H9 (cell line): ENCODE data around the gene HM13. TPM values are rescaled to one million over a fixed set of nuclear protein-coding genes. Genes with fewer than 3 reads are reported as not detected.

Experiments
- DNase-seq: peaks from one replicate; pipeline ENCODE4 v3.0.0-alpha.2; 2017
- H2AFZ ChIP-seq: one replicate; pipeline ENCODE4 v1.6.1; 2013; ENCODE audit warnings: mild to moderate bottlenecking, low read length, control low read depth, moderate library complexity
- H2AK5ac ChIP-seq: 2 replicates; pipeline ENCODE4 v1.6.1; 2013; ENCODE audit warnings: low read length, control low read depth, mixed read lengths; ENCODE audit not compliant: insufficient read length
- H2BK120ac ChIP-seq: one replicate; pipeline ENCODE4 v1.6.1; 2013; ENCODE audit warnings: low read depth, mild to moderate bottlenecking, low read length, control low read depth, inconsistent platforms; ENCODE audit not compliant: poor library complexity, severe bottlenecking
- H2BK12ac ChIP-seq: 2 replicates; pipeline ENCODE4 v1.6.1; 2013; ENCODE audit warnings: low read length, control low read depth, mixed read lengths, low read depth; ENCODE audit not compliant: insufficient read length
- H2BK15ac ChIP-seq: 2 replicates; pipeline ENCODE4 v1.6.1; 2013; ENCODE audit warnings: low read depth, low read length, control low read depth
- H2BK20ac ChIP-seq: one replicate; pipeline ENCODE4 v1.6.1; 2013; ENCODE audit warnings: low read depth, mild to moderate bottlenecking, low read length, control low read depth, inconsistent platforms; ENCODE audit not compliant: poor library complexity, severe bottlenecking
- H2BK5ac ChIP-seq: 2 replicates; pipeline ENCODE4 v1.6.1; 2013; ENCODE audit warnings: low read length, control low read depth, mixed read lengths; ENCODE audit not compliant: insufficient read length
- H3K14ac ChIP-seq: 2 replicates; pipeline ENCODE4 v1.6.1; 2013; ENCODE audit warnings: low read length, control low read depth; ENCODE audit not compliant: insufficient read depth
- H3K18ac ChIP-seq: 2 replicates; pipeline ENCODE4 v1.6.1; 2013; ENCODE audit warnings: low read depth, mild to moderate bottlenecking, mixed read lengths, low read length, control low read depth; ENCODE audit not compliant: insufficient read length
- H3K23ac ChIP-seq: 2 replicates; pipeline ENCODE4 v1.6.1; 2013; ENCODE audit warnings: low read length, control low read depth, mixed read lengths, low read depth; ENCODE audit not compliant: insufficient read length
- H3K23me2 ChIP-seq: 2 replicates; pipeline ENCODE4 v1.6.1; 2013; ENCODE audit warnings: low read depth, mild to moderate bottlenecking, mixed read lengths, low read length, control low read depth; ENCODE audit not compliant: insufficient read length, poor library complexity, severe bottlenecking
- H3K27ac ChIP-seq: 2 replicates; pipeline ENCODE4 v1.5.1; 2013; ENCODE audit warnings: low read length, control low read depth, mixed read lengths, low read depth; ENCODE audit not compliant: insufficient read length
- H3K27me3 ChIP-seq: 2 replicates; pipeline ENCODE4 v1.6.1; 2013; ENCODE audit warnings: low read length, control low read depth, inconsistent platforms; ENCODE audit not compliant: insufficient read depth
- H3K4ac ChIP-seq: 2 replicates; pipeline ENCODE4 v1.6.1; 2013; ENCODE audit warnings: low read depth, mild to moderate bottlenecking, control low read depth, inconsistent platforms, low read length, moderate library complexity
- H3K4me1 ChIP-seq: 2 replicates; pipeline ENCODE4 v1.6.1; 2013; ENCODE audit warnings: low read length, control low read depth, inconsistent platforms; ENCODE audit not compliant: insufficient read depth
- H3K4me2 ChIP-seq: 2 replicates; pipeline ENCODE4 v1.6.1; 2013; ENCODE audit warnings: low read length, control low read depth, mixed read lengths; ENCODE audit not compliant: insufficient read length, insufficient read depth
- H3K56ac ChIP-seq: 2 replicates; pipeline ENCODE4 v1.6.1; 2013; ENCODE audit warnings: low read depth, mild to moderate bottlenecking, mixed read lengths, low read length, control low read depth; ENCODE audit not compliant: insufficient read length
- H3K79me1 ChIP-seq: 2 replicates; pipeline ENCODE4 v1.6.1; 2013; ENCODE audit warnings: low read depth, mild to moderate bottlenecking, moderate library complexity, low read length, control low read depth, inconsistent platforms; ENCODE audit not compliant: insufficient read depth, poor library complexity, severe bottlenecking
- H3K79me2 ChIP-seq: 2 replicates; pipeline ENCODE4 v1.6.1; 2013; ENCODE audit warnings: low read length, control low read depth, inconsistent platforms; ENCODE audit not compliant: insufficient read depth
- H3K9ac ChIP-seq: 2 replicates; pipeline ENCODE4 v1.6.1; 2013; ENCODE audit warnings: low read length, control low read depth, mixed read lengths; ENCODE audit not compliant: insufficient read length; ENCODE audit errors: extremely low read depth
- H3K9me3 ChIP-seq: one replicate; pipeline ENCODE4 v1.6.1; 2013; ENCODE audit warnings: low read depth, low read length, inconsistent platforms; ENCODE audit not compliant: control insufficient read depth
- H3T11ph ChIP-seq: one replicate; pipeline ENCODE4 v1.6.1; 2013; ENCODE audit warnings: mild to moderate bottlenecking, low read length, control low read depth, inconsistent platforms
- H4K20me1 ChIP-seq: one replicate; pipeline ENCODE4 v1.6.1; 2013; ENCODE audit not compliant: control insufficient read depth, insufficient read length, insufficient read depth
- H4K5ac ChIP-seq: 2 replicates; pipeline ENCODE4 v1.6.1; 2013; ENCODE audit warnings: low read depth, mild to moderate bottlenecking, mixed read lengths, low read length, control low read depth; ENCODE audit not compliant: insufficient read length
- H4K8ac ChIP-seq: replicated peaks from 2 replicates; pipeline ENCODE4 v1.6.1; 2013; ENCODE audit warnings: low read length, control low read depth, mixed read lengths, low read depth; ENCODE audit not compliant: insufficient read length
- H4K91ac ChIP-seq: 2 replicates; pipeline ENCODE4 v1.6.1; 2013; ENCODE audit warnings: low read depth, mild to moderate bottlenecking, moderate library complexity, mixed read lengths, low read length, control low read depth; ENCODE audit not compliant: insufficient read length
- H3K27ac Mint-ChIP-seq, 3 experiments: 2 replicates in 2 of 3; 3 replicates in 1 of 3; pipeline ENCODE4 v1.8.0; 2020 to 2021; ENCODE audit warnings: mixed read lengths in 3 of 3, mild to moderate bottlenecking in 1 of 3, moderate library complexity in 1 of 3
- H3K27me3 Mint-ChIP-seq: 2 replicates; pipeline ENCODE4 v1.8.0; 2021; ENCODE audit warnings: low read depth, mild to moderate bottlenecking, moderate library complexity, mixed read lengths
- H3K36me3 Mint-ChIP-seq, 3 experiments: 2 replicates in 2 of 3; 3 replicates in 1 of 3; pipeline ENCODE4 v1.8.0; 2020 to 2021; ENCODE audit warnings: low read depth in 3 of 3, mixed read lengths in 3 of 3; ENCODE audit not compliant: insufficient read depth in 1 of 3
- H3K4me1 Mint-ChIP-seq, 2 experiments: 2 replicates each; pipeline ENCODE4 v1.8.0; 2020; ENCODE audit warnings: mixed read lengths in 2 of 2
- H3K4me3 Mint-ChIP-seq, 2 experiments: 2 replicates in 1 of 2; 3 replicates in 1 of 2; pipeline ENCODE4 v1.8.0; 2020 to 2021; ENCODE audit warnings: mild to moderate bottlenecking in 2 of 2, mixed read lengths in 2 of 2, moderate library complexity in 1 of 2
- H3K9me3 Mint-ChIP-seq, 2 experiments: 2 replicates in 1 of 2; 3 replicates in 1 of 2; pipeline ENCODE4 v1.8.0; 2020; ENCODE audit warnings: mild to moderate bottlenecking in 2 of 2, mixed read lengths in 2 of 2, moderate library complexity in 1 of 2
- WGBS: extraction: QIAGEN DNeasy Blood & Tissue Kit; methylation state at CpG from one replicate; pipeline ENCODE4 v1.1.7; 2013; ENCODE audit warnings: missing lambda C conversion rate, low lambda C conversion rate, mixed read lengths; ENCODE audit not compliant: insufficient read length; ENCODE audit errors: extremely low coverage; 5-methylcytosine and 5-hydroxymethylcytosine counted together
- total RNA-seq: library from RNA; stranded (reverse); gene quantifications from 2 replicates; pipeline ENCODE4 v1.2.1, GENCODE V29; 2021
- TF ChIP-seq, protein P1 (sequence below): fragments of 200-600 bp; sonication (generic); conservative IDR thresholded peaks from 3 replicates; pipeline ENCODE4 v1.8.0; 2021; ENCODE audit warnings: antibody characterized with exemption, mild to moderate bottlenecking

Gene HM13
- total RNA-seq, 1 experiment from 2014 or later: 169 TPM

GRCh38 chr20:31593221-31594001 lies 79.2 kb downstream of the HM13 start:
- Histone ChIP-seq H2BK120ac (no peak overlapping the region), H3K4me2 (no peak overlapping the region), H3K79me1 (no peaks in the 10 kb centered on the region), H2BK12ac (no peak overlapping the region), H3K23me2 (no peaks in the 10 kb centered on the region), H3K27me3 (no peaks in the 10 kb centered on the region), H3K4ac (no peak overlapping the region; the same call in 1 of the 2 replicates), H4K20me1 (no peaks in the 10 kb centered on the region), H3K18ac (peak overlapping the region; percentile 69), H4K8ac (no peak overlapping the region), H3K27ac (no peak overlapping the region), H3K79me2 (no peaks in the 10 kb centered on the region), H4K91ac (peak overlapping the region; percentile 14), H4K5ac (no peak overlapping the region), H3K4me1 (peaks cover 7% of the 10 kb centered on the region; the same call in 1 of the 2 replicates), H3K9ac (no peak overlapping the region), H2BK5ac (no peak overlapping the region), H3K56ac (no peak overlapping the region), H2BK20ac (no peak overlapping the region), H2AFZ (no peak overlapping the region), H2BK15ac (no peak overlapping the region), H3T11ph (no peak overlapping the region), H3K14ac (peak overlapping the region; percentile 64; the same call in 1 of the 2 replicates), H2AK5ac (no peak overlapping the region), H3K23ac (no peak overlapping the region), H3K9me3 (no peaks in the 10 kb centered on the region)
- H3K27ac Mint-ChIP-seq: peak overlapping the region; percentile 68 to 96 (median 94); a peak in 6 of 7 replicates
- no peaks in the 10 kb centered on the region; the same call in 1 of the 2 replicates for H3K27me3 Mint-ChIP-seq
- DNase-seq: peak; percentile 48
- no CpG with 5 or more reads among the region's 11 CpGs for WGBS
- peaks cover 56 to 60% of the 10 kb centered on the region in 2 experiments for H3K4me1 Mint-ChIP-seq
- TF ChIP-seq, protein P1, sequence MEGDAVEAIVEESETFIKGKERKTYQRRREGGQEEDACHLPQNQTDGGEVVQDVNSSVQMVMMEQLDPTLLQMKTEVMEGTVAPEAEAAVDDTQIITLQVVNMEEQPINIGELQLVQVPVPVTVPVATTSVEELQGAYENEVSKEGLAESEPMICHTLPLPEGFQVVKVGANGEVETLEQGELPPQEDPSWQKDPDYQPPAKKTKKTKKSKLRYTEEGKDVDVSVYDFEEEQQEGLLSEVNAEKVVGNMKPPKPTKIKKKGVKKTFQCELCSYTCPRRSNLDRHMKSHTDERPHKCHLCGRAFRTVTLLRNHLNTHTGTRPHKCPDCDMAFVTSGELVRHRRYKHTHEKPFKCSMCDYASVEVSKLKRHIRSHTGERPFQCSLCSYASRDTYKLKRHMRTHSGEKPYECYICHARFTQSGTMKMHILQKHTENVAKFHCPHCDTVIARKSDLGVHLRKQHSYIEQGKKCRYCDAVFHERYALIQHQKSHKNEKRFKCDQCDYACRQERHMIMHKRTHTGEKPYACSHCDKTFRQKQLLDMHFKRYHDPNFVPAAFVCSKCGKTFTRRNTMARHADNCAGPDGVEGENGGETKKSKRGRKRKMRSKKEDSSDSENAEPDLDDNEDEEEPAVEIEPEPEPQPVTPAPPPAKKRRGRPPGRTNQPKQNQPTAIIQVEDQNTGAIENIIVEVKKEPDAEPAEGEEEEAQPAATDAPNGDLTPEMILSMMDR: 0 out of 3 replicates have a peak, but pooled peaks have one; percentile 9
- no peak overlapping the region; a peak in 1 of 5 replicates for H3K4me3 Mint-ChIP-seq
- no peaks in the 10 kb centered on the region; a peak in 3 of 5 replicates for H3K9me3 Mint-ChIP-seq
- no peaks in the 10 kb centered on the region; a peak in 1 of 7 replicates for H3K36me3 Mint-ChIP-seq
